OCI-LY1 (cell line): ENCODE measurements around the gene RTP2.

Experiments
- H2AFZ ChIP-seq: fragments of 200-600 bp; sonication (generic), shearing (Covaris generic); 2 replicates; pipeline ENCODE4 v1.6.0; 2014; ENCODE audit warnings: antibody characterized with exemption, mild to moderate bottlenecking, low read length
- H3F3A ChIP-seq: fragments of 200-600 bp; sonication (generic), shearing (Covaris generic); 2 replicates; pipeline ENCODE4 v1.6.0; 2014; ENCODE audit warnings: mild to moderate bottlenecking, antibody characterized with exemption, low read length, moderate library complexity; ENCODE audit not compliant: insufficient read depth
- H3K27ac ChIP-seq: fragments of 200-600 bp; sonication (generic); 2 replicates; pipeline ENCODE4 v1.5.1; 2014; ENCODE audit warnings: low read length, mixed run types, mild to moderate bottlenecking, low read depth; ENCODE audit not compliant: poor library complexity, severe bottlenecking
- H3K27me3 ChIP-seq: fragments of 200-600 bp; sonication (generic); 2 replicates; pipeline ENCODE4 v1.6.0; 2014; ENCODE audit warnings: antibody characterized with exemption, mild to moderate bottlenecking, low read length, moderate library complexity; ENCODE audit not compliant: insufficient read depth
- H3K36me3 ChIP-seq: fragments of 200-600 bp; sonication (generic); 2 replicates; pipeline ENCODE4 v1.6.1; 2014; ENCODE audit warnings: mild to moderate bottlenecking, antibody characterized with exemption, low read length, moderate library complexity, mixed read lengths; ENCODE audit not compliant: insufficient read depth
- H3K4me1 ChIP-seq: fragments of 200-600 bp; sonication (generic); 2 replicates; pipeline ENCODE4 v1.5.1; 2014; ENCODE audit warnings: mild to moderate bottlenecking, low read length, moderate library complexity; ENCODE audit not compliant: insufficient read depth, severe bottlenecking
- H3K4me2 ChIP-seq: fragments of 200-600 bp; sonication (generic), shearing (Covaris generic); 2 replicates; pipeline ENCODE4 v1.6.1; 2014; ENCODE audit warnings: low read length
- H3K4me3 ChIP-seq: fragments of 200-600 bp; sonication (generic); 2 replicates; pipeline ENCODE4 v1.5.1; 2014; ENCODE audit warnings: low read length, low read depth, mild to moderate bottlenecking, mixed read lengths; ENCODE audit not compliant: poor library complexity, severe bottlenecking
- H3K79me2 ChIP-seq: fragments of 200-600 bp; shearing (Covaris generic); 2 replicates; pipeline ENCODE4 v1.6.1; 2016; ENCODE audit warnings: mixed run types, low read length, mixed read lengths; ENCODE audit not compliant: insufficient read depth
- H3K9ac ChIP-seq: fragments of 200-600 bp; sonication (generic), shearing (Covaris generic); 2 replicates; pipeline ENCODE4 v1.6.1; 2014; ENCODE audit warnings: mild to moderate bottlenecking, low read length, mixed read lengths
- H3K9me2 ChIP-seq: fragments of 200-600 bp; sonication (generic), shearing (Covaris generic); 2 replicates; pipeline ENCODE4 v1.6.1; 2014; ENCODE audit warnings: low read depth, mild to moderate bottlenecking, low read length, mixed read lengths
- H3K9me3 ChIP-seq: fragments of 200-600 bp; shearing (Covaris generic); 2 replicates; pipeline ENCODE4 v1.6.1; 2014; ENCODE audit warnings: low read length, mixed read lengths
- H4K20me1 ChIP-seq: fragments of 200-600 bp; sonication (generic), shearing (Covaris generic); 2 replicates; pipeline ENCODE4 v1.6.0; 2016; ENCODE audit warnings: mild to moderate bottlenecking, low read length; ENCODE audit not compliant: insufficient read depth
- CTCF ChIP-seq: fragments of 200-600 bp; sonication (generic), shearing (Covaris generic); IDR thresholded peaks from 2 replicates; pipeline ENCODE4 v1.5.1; 2017; ENCODE audit warnings: mild to moderate bottlenecking, antibody characterized with exemption, low read length, moderate library complexity, mixed read lengths
- EZH2 ChIP-seq: fragments of 200-600 bp; sonication (generic), shearing (Covaris generic); IDR thresholded peaks from 2 replicates; pipeline ENCODE4 v1.8.0; 2017; ENCODE audit warnings: borderline replicate concordance, mixed run types, mild to moderate bottlenecking, antibody characterized with exemption, low read length, moderate library complexity, mixed read lengths

RTP2 gene

DNA sequence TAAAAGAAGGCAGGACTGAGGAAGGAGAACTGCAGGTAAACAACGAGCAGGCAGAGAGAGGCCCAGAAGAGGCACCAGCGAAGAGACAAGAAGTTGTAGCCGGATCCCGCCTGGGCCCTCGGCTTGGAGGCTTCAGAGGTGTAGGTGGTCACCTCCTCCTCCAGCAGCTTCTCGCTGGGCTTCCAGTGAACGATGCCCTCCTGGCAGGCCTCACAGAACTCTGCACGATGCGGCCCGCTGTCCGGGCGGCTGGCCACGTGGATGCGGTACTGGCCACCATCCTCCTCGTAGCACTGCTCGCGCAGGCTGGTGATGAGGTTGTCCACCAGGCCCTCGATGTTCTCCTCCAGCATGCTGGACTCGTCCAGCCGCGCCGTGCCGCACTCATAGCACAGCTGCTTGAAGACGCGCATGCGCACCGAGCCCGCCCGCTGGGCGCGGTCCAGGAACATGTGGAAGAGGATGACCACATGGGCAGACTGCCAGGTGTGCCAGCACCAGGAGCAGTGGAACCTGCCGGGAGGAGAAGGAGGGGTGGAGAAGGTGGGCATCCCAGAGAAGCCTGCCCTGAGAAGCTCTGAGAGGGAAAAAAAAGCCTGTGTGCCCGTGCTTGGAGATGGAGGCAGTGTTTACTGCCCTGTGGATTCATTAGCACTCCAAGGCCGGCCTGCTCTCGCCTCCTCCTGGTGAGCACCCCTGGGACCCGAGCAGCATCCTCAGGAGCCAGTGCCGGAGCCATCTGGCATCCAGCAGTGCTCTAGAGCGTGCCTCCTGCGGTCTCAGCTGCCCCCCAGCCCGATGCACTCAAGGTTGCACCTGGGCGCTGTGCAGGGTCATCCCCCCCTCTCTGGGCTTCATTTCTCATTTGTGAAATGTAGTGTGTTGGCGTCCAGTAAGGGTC lies 3.6 kb downstream of the RTP2 start:
- H3K4me3 ChIP-seq: no peak overlapping the region
- no peak overlapping the region for H3K27ac ChIP-seq
- no peaks in the 10 kb centered on the region for H4K20me1 ChIP-seq
- H3K36me3 ChIP-seq: no peaks in the 10 kb centered on the region
- no peak overlapping the region for H3K4me2 ChIP-seq
- no peaks in the 10 kb centered on the region for H3K9me2 ChIP-seq
- H3K4me1 ChIP-seq: no peaks in the 10 kb centered on the region
- H3K79me2 ChIP-seq: no peaks in the 10 kb centered on the region
- no peak overlapping the region for H2AFZ ChIP-seq
- no peaks in the 10 kb centered on the region for H3F3A ChIP-seq
- TF ChIP-seq CTCF: no peak
- TF ChIP-seq EZH2: no peak
- H3K27me3 ChIP-seq: peaks cover 19% of the 10 kb centered on the region; the same call in 1 of the 2 replicates
- H3K9me3 ChIP-seq: no peaks in the 10 kb centered on the region
- no peak overlapping the region for H3K9ac ChIP-seq

DNA sequence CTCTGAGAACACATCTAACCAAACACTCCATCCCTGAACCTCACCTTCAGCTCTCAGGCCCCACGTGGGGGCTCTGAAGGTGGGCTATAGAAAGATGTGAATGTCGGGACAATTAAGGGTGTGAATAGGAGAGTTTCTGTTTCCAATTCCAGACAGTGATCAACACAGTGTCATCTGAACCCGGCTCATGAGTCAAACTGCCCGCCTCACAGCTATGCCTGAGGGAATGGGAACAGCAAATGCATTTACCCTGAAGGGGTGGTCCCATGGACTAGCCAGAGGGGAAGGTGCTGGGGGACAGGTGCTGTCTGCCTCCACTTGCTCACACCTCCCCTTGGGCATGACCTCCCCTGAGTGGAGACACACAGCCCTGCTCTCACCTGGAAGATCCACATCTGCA lies 6.3 kb downstream of the RTP2 start:
- Histone ChIP-seq H3K9me3 (no peaks in the 10 kb centered on the region), H3K9me2 (no peaks in the 10 kb centered on the region), H3K4me1 (no peaks in the 10 kb centered on the region), H3F3A (no peaks in the 10 kb centered on the region), H3K27ac (no peak overlapping the region), H3K79me2 (no peaks in the 10 kb centered on the region), H3K27me3 (peaks cover 24% of the 10 kb centered on the region; the same call in 1 of the 2 replicates), H3K4me3 (no peak overlapping the region), H4K20me1 (no peaks in the 10 kb centered on the region), H3K4me2 (no peak overlapping the region), H3K36me3 (no peaks in the 10 kb centered on the region), H2AFZ (no peak overlapping the region), H3K9ac (no peak overlapping the region)
- TF ChIP-seq EZH2 (no peak), CTCF (no peak)

- TF ChIP-seq CTCF (no peak), EZH2 (no peak)
- Histone ChIP-seq H3K9me3 (no peaks in the 10 kb centered on the region), H4K20me1 (no peaks in the 10 kb centered on the region), H3K4me3 (no peak overlapping the region), H3K79me2 (no peaks in the 10 kb centered on the region), H3K9me2 (no peaks in the 10 kb centered on the region), H3K9ac (no peak overlapping the region), H3K36me3 (no peaks in the 10 kb centered on the region), H3K4me1 (no peaks in the 10 kb centered on the region), H2AFZ (no peak overlapping the region), H3F3A (no peaks in the 10 kb centered on the region), H3K27me3 (peaks cover 24% of the 10 kb centered on the region; the same call in 1 of the 2 replicates), H3K27ac (no peak overlapping the region), H3K4me2 (no peak overlapping the region)
Measured at GRCh38 chr3:187695449-187695848, 6.9 kb downstream of the RTP2 start.
